ENCODE measurements around the gene CDH18.

The CDH18 gene

DNA sequence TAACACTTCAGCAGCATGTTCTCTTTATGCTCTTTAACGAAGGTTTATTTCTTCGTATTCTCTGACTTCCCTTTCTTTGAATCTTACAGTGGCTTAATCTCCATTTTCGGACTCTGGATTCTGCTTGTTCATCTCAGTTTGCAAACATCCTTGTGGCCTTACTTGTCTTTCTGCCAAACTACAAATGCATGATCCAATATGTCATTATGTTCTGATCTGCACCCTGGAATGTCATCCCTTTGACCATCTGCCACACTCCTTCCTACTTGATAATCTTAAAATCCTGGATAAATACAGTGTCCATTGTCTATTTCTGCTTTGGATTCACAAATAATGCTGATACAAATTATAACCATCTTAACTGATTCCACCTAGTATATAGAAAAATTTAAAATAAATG, 499.2 kb downstream of the CDH18 start:
- ATAC-seq (ENCODE audit: low read depth) = no peak
- Histone ChIP-seq H3K4me3 (ENCODE audit: severe bottlenecking) (no peak overlapping the region), H3K27ac (ENCODE audit: poor library complexity, severe bottlenecking) (no peak overlapping the region), H3K27me3 (ENCODE audit: insufficient read depth, poor library complexity, severe bottlenecking) (no peaks in the 10 kb centered on the region), H3K9me3 (ENCODE audit: severe bottlenecking) (no peaks in the 10 kb centered on the region), H3K36me3 (ENCODE audit: low read depth) (no peaks in the 10 kb centered on the region), H3K4me1 (ENCODE audit: insufficient read depth, poor library complexity, severe bottlenecking) (no peaks in the 10 kb centered on the region)
- no peak for DNase-seq (ENCODE audit: low spot score)
- TF ChIP-seq, protein P1, sequence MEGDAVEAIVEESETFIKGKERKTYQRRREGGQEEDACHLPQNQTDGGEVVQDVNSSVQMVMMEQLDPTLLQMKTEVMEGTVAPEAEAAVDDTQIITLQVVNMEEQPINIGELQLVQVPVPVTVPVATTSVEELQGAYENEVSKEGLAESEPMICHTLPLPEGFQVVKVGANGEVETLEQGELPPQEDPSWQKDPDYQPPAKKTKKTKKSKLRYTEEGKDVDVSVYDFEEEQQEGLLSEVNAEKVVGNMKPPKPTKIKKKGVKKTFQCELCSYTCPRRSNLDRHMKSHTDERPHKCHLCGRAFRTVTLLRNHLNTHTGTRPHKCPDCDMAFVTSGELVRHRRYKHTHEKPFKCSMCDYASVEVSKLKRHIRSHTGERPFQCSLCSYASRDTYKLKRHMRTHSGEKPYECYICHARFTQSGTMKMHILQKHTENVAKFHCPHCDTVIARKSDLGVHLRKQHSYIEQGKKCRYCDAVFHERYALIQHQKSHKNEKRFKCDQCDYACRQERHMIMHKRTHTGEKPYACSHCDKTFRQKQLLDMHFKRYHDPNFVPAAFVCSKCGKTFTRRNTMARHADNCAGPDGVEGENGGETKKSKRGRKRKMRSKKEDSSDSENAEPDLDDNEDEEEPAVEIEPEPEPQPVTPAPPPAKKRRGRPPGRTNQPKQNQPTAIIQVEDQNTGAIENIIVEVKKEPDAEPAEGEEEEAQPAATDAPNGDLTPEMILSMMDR (IDR thresholded peaks at IDR 0.05; ENCODE audit: poor library complexity, severe bottlenecking) = no peak

DNA sequence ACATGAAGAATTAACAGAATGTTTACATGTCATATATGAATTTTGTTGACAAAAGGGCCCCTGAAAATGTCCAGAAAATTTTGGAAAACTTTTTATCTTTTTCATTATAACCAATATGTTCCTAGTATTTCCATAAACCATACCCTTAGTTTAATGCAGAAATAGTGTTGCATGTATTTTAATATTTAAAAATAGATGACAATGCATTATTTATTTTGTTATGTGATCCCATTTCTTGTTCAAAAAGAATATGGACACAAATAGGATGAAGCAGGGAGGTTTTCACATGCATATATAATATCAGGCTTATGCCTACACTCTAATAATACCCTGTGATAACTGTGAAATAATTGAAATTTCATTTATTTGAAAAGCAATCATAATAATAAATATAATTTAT, 500.5 kb downstream of the CDH18 start:
- no peak overlapping the region for H3K4me3 ChIP-seq (ENCODE audit: severe bottlenecking)
- no peaks in the 10 kb centered on the region for H3K9me3 ChIP-seq (ENCODE audit: severe bottlenecking)
- H3K36me3 ChIP-seq (ENCODE audit: low read depth) = no peaks in the 10 kb centered on the region
- TF ChIP-seq, protein P1 (IDR thresholded peaks at IDR 0.05; ENCODE audit: poor library complexity, severe bottlenecking) = no peak
- no peak overlapping the region for H3K27ac ChIP-seq (ENCODE audit: poor library complexity, severe bottlenecking)
- H3K27me3 ChIP-seq (ENCODE audit: insufficient read depth, poor library complexity, severe bottlenecking) = no peaks in the 10 kb centered on the region
- no peaks in the 10 kb centered on the region for H3K4me1 ChIP-seq (ENCODE audit: insufficient read depth, poor library complexity, severe bottlenecking)
- no peak for DNase-seq (ENCODE audit: low spot score)
- no peak for ATAC-seq (ENCODE audit: low read depth)

DNA sequence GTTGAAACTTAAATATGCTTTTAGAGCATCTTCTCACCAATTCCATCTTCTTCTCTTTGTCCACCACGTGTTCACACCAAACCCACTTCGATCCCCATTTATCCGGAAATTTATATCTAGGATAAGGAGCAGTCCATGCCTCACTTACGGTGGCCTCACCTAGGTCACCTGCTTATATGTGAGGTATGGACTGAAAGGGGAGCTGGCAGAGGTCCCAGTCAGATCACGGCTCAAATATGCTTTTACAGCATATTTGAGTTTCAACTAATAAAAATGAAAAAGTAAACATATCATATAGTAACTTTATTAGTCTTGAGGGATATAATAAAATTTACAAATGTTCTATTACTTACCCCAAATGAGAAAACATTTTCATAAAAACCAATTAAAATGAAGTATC, 508.4 kb downstream of the CDH18 start:
- DNase-seq (ENCODE audit: low spot score) (no peak), ATAC-seq (ENCODE audit: low read depth) (no peak)
- TF ChIP-seq, protein P1 (IDR thresholded peaks at IDR 0.05; ENCODE audit: poor library complexity, severe bottlenecking) = no peak
- no peaks in the 10 kb centered on the region for H3K4me1 ChIP-seq (ENCODE audit: insufficient read depth, poor library complexity, severe bottlenecking)
- no peaks in the 10 kb centered on the region for H3K36me3 ChIP-seq (ENCODE audit: low read depth)
- H3K9me3 ChIP-seq (ENCODE audit: severe bottlenecking) = no peaks in the 10 kb centered on the region
- H3K27ac ChIP-seq (ENCODE audit: poor library complexity, severe bottlenecking) = no peak overlapping the region
- H3K27me3 ChIP-seq (ENCODE audit: insufficient read depth, poor library complexity, severe bottlenecking) = no peaks in the 10 kb centered on the region
- H3K4me3 ChIP-seq (ENCODE audit: severe bottlenecking) = no peak overlapping the region

DNA sequence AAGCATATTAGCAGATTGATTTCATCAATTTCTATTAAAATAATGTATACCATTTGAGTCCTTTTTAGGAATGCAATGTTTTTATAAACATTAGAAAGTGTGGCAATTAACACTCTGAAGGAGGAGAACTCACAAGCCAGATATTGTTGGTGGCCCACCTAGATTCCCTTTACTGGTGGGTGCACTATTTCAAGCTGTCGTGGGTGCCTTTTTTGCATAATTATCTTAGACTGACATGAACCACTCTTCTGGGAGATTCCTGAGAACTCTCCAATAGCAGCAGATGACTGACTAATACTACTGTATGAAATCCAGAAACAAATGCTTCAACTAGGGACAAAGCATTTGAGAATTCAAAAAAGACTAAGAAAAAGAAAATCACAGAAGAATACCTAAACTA, 526.0 kb downstream of the CDH18 start:
- no peaks in the 10 kb centered on the region for H3K27me3 ChIP-seq (ENCODE audit: insufficient read depth, poor library complexity, severe bottlenecking)
- no peaks in the 10 kb centered on the region for H3K9me3 ChIP-seq (ENCODE audit: severe bottlenecking)
- H3K27ac ChIP-seq (ENCODE audit: poor library complexity, severe bottlenecking) = no peak overlapping the region
- ATAC-seq (ENCODE audit: low read depth) (no peak), DNase-seq (ENCODE audit: low spot score) (no peak)
- no peaks in the 10 kb centered on the region for H3K4me1 ChIP-seq (ENCODE audit: insufficient read depth, poor library complexity, severe bottlenecking)
- no peak overlapping the region for H3K4me3 ChIP-seq (ENCODE audit: severe bottlenecking)
- peaks cover 3% of the 10 kb centered on the region; the same call in 1 of the 2 replicates for H3K36me3 ChIP-seq (ENCODE audit: low read depth)
- TF ChIP-seq, protein P1 (IDR thresholded peaks at IDR 0.05; ENCODE audit: poor library complexity, severe bottlenecking) = no peak

DNA sequence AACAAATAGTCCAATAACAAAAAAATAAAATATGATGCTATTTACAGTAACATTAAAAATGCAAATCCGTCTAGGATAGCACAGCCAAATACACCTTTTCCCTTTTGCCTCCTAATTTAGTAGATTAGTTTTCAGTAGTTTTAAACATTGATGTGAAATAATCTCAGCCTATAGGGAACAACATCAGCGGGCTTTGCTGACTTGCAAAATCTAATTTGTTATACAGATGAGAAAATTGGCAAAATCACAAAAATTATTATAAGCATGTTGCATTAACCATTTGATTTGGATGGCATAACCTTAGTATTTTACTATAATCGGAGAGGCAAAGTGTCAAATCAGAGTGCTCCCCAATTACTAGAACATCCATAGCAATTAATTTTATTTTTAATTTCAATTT, 563.5 kb downstream of the CDH18 start:
- Histone ChIP-seq H3K27me3 (ENCODE audit: insufficient read depth, poor library complexity, severe bottlenecking) (no peaks in the 10 kb centered on the region), H3K36me3 (ENCODE audit: low read depth) (no peaks in the 10 kb centered on the region), H3K4me1 (ENCODE audit: insufficient read depth, poor library complexity, severe bottlenecking) (no peaks in the 10 kb centered on the region), H3K9me3 (ENCODE audit: severe bottlenecking) (no peaks in the 10 kb centered on the region), H3K4me3 (ENCODE audit: severe bottlenecking) (no peak overlapping the region), H3K27ac (ENCODE audit: poor library complexity, severe bottlenecking) (no peak overlapping the region)
- ATAC-seq (ENCODE audit: low read depth) (no peak), DNase-seq (ENCODE audit: low spot score) (no peak)
- TF ChIP-seq, protein P1 (IDR thresholded peaks at IDR 0.05; ENCODE audit: poor library complexity, severe bottlenecking) = no peak
